Subcutaneous adipose tissue (tissue), 4 donors: ENCODE data around the gene AKAP11. TPM values are rescaled to one million over a fixed set of nuclear protein-coding genes. Genes with fewer than 3 reads are reported as not detected.

Experiments
- total RNA-seq, 4 donors: library from RNA; depleted of rRNA; stranded (reverse); fragments of >200 nt; gene quantifications; one replicate each; pipeline ENCODE4 v1.1.0, GENCODE V29; 2016
- TF ChIP-seq, protein P1 (sequence below): fragments of 450-650 bp; IDR thresholded peaks from one replicate; pipeline ENCODE4 v1.5.1; 2016; ENCODE audit warnings: low read depth, mild to moderate bottlenecking, control low read depth, antibody characterized with exemption, moderate library complexity

The AKAP11 gene
- total RNA-seq, 4 donors from 2014 or later, result 34.1 to 50.9 (median 39.2) TPM

DNA sequence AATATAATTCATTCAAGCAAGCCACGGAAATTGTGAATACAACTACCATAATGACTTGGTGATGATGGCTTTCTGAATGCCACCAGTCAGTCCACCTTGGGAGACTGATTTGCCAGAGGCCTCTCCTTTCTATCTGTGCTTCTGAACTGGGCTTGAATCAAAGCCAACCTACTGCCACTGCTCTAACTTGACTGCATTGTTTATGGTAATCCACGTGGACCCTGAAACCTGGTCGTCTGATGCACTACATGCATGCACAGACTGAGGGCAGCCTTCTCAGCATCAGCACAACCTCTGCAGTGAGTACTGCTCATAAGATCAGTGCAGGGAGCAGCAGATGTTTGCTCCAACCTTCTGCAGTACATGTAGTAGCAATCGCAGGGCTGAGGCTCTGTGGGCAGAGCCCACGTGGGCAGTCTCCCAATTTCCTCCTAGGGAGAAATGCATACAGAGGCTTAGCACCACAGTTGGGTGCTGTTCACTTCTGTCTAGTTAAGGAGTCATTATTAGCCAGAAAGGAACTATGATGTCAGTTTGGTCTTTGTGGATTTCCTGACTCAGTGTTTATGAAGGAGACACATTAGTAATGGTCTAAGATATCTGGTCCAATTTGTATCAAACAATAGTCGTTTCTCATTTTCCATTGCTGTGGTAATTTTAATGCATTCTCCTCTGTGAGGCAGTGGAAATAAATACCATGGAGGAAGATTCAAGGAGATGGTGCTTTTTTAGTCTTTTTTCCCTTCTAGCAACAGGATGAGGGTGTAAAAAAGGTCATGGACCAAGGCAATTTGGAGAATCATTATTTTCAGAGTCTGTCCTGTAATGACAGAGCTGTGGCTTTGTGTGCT is 82.5 kb downstream of the AKAP11 start:
- TF ChIP-seq, protein P1, sequence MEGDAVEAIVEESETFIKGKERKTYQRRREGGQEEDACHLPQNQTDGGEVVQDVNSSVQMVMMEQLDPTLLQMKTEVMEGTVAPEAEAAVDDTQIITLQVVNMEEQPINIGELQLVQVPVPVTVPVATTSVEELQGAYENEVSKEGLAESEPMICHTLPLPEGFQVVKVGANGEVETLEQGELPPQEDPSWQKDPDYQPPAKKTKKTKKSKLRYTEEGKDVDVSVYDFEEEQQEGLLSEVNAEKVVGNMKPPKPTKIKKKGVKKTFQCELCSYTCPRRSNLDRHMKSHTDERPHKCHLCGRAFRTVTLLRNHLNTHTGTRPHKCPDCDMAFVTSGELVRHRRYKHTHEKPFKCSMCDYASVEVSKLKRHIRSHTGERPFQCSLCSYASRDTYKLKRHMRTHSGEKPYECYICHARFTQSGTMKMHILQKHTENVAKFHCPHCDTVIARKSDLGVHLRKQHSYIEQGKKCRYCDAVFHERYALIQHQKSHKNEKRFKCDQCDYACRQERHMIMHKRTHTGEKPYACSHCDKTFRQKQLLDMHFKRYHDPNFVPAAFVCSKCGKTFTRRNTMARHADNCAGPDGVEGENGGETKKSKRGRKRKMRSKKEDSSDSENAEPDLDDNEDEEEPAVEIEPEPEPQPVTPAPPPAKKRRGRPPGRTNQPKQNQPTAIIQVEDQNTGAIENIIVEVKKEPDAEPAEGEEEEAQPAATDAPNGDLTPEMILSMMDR, result no peak

DNA sequence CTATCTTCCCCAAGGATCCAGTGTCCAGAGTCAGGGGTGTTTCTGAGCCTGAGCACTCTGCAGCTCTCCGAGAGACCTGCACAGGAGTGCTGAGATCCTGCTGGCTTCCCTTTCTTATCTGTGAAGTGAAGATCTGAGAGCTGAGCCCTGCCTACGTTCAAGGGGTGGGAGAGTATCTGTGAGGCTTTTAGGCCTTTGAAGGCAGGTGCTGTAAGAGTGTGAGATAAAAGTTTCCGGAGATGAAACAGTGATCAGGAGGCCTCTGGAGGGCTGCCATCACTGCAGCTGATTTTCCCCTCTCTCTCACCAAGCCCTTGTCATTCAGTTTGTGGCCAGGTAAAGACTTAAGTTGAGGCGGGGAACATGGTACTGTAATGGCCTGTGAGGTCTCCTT is 83.1 kb downstream of the AKAP11 start:
- TF ChIP-seq, protein P1, result no peak

DNA sequence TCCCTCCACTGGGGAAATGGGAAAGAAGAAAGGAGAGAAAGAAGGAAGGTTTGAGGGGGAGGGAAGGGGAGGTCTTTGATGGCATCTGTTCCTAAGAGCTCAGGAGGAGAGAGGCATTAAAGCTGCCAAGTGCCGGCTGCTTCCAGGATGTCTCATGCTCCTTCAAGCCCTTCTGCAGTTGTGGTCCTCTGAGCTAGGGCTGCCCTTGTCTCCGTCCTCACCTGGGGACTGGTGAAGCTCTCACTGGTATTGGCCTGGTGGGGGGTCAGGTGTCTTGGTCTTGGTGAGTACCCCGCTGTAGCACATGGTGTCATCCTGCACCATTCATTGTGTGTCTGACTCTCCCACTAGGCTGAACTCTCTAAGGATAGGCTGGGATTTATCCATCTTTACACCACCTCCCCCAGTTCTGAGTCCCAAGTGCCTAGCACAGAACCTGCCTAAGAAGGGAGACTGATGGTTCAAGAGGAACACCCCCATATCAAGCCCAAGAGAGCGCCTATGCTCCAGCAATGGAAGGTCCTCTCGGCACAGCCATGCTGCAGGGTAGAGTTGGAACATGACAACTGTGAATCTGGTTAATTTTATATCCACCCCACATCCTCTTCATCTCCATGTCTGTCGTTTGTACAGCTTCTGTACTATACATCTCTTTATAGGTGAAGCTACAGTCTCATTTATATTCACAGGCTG is 83.7 kb downstream of the AKAP11 start:
- TF ChIP-seq, protein P1, result no peak

DNA sequence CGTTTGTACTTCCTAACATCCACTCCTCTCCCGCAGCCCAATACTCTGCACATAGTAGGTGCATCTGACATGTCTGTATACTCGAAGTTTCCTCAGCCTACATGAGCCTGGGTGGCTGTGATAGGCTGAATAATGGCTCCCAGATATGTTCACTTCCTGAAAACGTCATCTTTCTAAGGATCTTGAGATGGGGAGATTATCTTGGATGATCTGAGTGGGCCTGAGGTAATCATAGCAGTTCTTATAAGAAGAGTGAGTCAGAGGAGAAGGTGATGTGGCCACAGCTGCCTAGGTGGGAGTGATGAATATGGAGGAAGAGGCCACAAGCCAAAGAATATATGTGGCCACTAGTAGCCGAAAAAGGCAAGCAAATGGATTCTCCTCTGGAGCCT is 84.2 kb downstream of the AKAP11 start:
- TF ChIP-seq, protein P1, result no peak

DNA sequence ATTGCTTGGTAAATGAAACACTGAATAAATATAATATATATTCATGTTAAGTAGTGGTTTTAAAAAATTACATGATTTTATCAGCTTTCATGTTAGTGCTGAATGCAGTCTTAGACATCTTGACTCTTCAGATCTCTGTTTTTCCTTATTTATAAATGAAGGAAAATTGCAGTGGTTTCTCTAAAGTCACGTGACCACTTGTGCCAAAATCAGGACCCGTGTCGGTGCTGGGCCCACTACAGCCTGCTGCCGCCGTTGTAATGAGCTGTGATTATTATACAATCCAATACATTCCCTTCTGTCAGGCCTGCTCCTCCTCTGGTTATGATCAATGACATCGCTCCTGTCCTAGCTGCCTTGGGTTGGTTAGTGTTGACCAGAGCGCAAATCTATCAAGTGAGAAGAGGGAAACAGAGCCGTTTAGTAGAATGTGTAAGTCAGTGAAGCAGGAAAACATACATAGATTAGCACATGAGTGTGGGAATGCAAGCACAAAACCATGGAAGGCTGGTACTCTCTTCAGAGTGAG is 88.2 kb downstream of the AKAP11 start:
- TF ChIP-seq, protein P1, result no peak

DNA sequence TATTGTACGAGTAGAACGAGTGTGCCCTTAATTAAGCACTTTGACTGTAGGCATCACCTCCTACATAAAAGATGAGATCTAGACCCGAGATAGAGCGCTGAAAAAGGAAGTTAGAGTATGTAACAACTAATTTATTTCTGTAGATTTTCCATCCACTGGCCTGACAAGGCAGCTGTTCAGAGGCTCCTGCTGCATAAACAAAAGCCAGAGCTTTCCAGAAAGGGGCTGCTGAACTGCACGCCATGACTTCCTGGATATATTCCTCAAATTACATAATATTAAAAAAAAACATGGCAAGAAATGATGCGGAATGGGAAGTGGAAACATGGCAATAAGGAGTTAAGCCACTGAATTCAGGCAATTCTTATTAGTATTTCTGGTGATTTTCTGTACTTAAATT is 89.7 kb downstream of the AKAP11 start:
- TF ChIP-seq, protein P1, result no peak

DNA sequence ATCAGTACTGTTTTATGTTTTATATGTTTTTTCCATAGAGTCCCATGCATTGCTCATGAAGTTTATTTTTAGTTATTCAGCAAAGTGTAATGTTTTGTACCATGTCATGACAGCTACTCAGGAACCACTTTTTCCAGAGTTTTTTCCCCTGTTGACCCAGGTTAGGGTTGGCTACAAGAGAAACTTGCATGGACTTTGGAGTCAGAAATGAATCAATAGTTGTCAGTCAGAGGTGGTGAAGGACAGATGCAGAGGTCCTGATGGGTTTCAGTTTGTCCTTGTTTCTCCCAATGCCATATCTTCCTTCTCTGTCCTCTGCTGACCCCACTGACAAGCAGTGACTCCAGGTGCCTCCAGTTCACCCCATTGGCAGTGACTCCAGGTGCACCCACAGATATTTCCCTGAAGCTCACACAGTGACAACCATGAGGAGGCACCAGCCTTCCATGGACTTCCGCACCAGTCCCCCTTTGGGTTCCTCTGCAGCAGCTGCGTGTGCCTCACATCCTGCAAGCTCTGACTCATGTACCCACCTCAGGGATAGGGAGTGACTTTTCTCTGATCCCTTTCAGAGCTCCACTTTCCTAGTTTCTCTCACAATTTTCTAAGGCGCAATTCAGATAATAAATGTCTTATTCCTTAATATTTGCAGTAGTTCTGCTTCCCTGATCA is 92.1 kb downstream of the AKAP11 start:
- TF ChIP-seq, protein P1, result no peak
